ENCODE measurements around the gene NARF.
"Not testable (repeated sequence)": the region's sequence is repeated elsewhere in the genome, so short reads cannot be mapped to it uniquely, and the experiment has no call there.

The NARF gene

GRCh38 chr17:82447876-82448275 lies 10.7 kb upstream of the NARF start:
- no peak for DNase-seq

GRCh38 chr17:82449131-82449882 lies 9.2 kb upstream of the NARF start:
- peak; percentile 58 to 82 (median 66) for DNase-seq

GRCh38 chr17:82449883-82450356 lies 8.6 kb upstream of the NARF start:
- DNase-seq, result peak in 1 of 5 donors; percentile 49

- DNase-seq, result peak; percentile 91 to 98 (median 94)
Measured at GRCh38 chr17:82450357-82451106, 8.0 kb upstream of the NARF start, which contains the start of gene CYBC1. Gene CYBC1 (minus strand): TSS chr17:82450752. CDS start chr17:82449254, 1,498 bp downstream.

- no peak for DNase-seq
Measured at GRCh38 chr17:82452162-82452561, 6.4 kb upstream of the NARF start.

- not testable (repeated sequence) for DNase-seq
Measured at GRCh38 chr17:82453151-82453550, 5.4 kb upstream of the NARF start.

GRCh38 chr17:82453706-82454105 lies 4.8 kb upstream of the NARF start:
- not testable (repeated sequence) for DNase-seq

- DNase-seq, result peak in 1 of 5 donors; percentile 25
Measured at GRCh38 chr17:82457073-82457928, 1.2 kb upstream of the NARF start.

GRCh38 chr17:82457929-82458178 lies 687 bp upstream of the NARF start:
- DNase-seq, result no peak

GRCh38 chr17:82458885-82459424 lies 414 bp downstream of the NARF start:
- DNase-seq, result peak in 3 of 5 donors; percentile 12 to 45 (median 39)

GRCh38 chr17:82459936-82460335 lies 1.4 kb downstream of the NARF start:
- not testable (repeated sequence) for DNase-seq

- no peak for DNase-seq
Measured at GRCh38 chr17:82461827-82462524, 3.4 kb downstream of the NARF start.

GRCh38 chr17:82463391-82463790 lies 4.8 kb downstream of the NARF start:
- no peak for DNase-seq

- no peak for DNase-seq
Measured at GRCh38 chr17:82463925-82464566, 5.5 kb downstream of the NARF start.

- DNase-seq, result no peak
Measured at GRCh38 chr17:82464567-82464929, 6.0 kb downstream of the NARF start.

- peak in 1 of 5 donors; percentile 37 for DNase-seq
Measured at GRCh38 chr17:82465023-82465603, 6.6 kb downstream of the NARF start.

- no peak for DNase-seq
Measured at GRCh38 chr17:82468692-82469091, 10.2 kb downstream of the NARF start.

- no peak for DNase-seq
Measured at GRCh38 chr17:82470065-82470464, 11.5 kb downstream of the NARF start.

GRCh38 chr17:82474223-82475010 lies 15.9 kb downstream of the NARF start:
- DNase-seq, result no peak

GRCh38 chr17:82475458-82475857 lies 16.9 kb downstream of the NARF start:
- no peak for DNase-seq

All from T-helper 1 cell (primary cell).